ENCODE results near the gene MAP4K4. TPM values are rescaled to one million over a fixed set of nuclear protein-coding genes. Genes with fewer than 3 reads are reported as not detected.

MAP4K4 gene
- total RNA-seq, 2 experiments from 2014 or later, result 92.8 to 94.0 TPM

- Histone ChIP-seq H3K27me3 (ENCODE audit: control insufficient read depth in 1 of 2, insufficient read depth in 2 of 2, low read length in 2 of 2) (no peaks in the 10 kb centered on the region), H3K4me1 (ENCODE audit: insufficient read depth, low read length) (peaks cover 58% of the 10 kb centered on the region), H3K36me3 (ENCODE audit: insufficient read depth, low read length) (no peaks in the 10 kb centered on the region), H3K9me3 (ENCODE audit: control insufficient read depth in 1 of 2, insufficient read depth in 1 of 2, low read length in 2 of 2) (no peaks in the 10 kb centered on the region), H3K27ac (ENCODE audit: low read depth in 1 of 2, low read length in 2 of 2) (no peak overlapping the region), H3K4me3 (ENCODE audit: low read length) (no peak overlapping the region)
- Mint-ChIP-seq H3K9me3 (no peaks in the 10 kb centered on the region), H3K27me3 (no peaks in the 10 kb centered on the region), H3K36me3 (ENCODE audit: low read depth) (no peaks in the 10 kb centered on the region), H3K27ac (peak overlapping the region; percentile 19), H3K4me1 (ENCODE audit: low read depth) (peaks cover 94% of the 10 kb centered on the region), H3K4me3 (no peak overlapping the region)
- intact Hi-C loops (cut with DNase I, micrococcal nuclease), result loop anchor here in 1 of 2 experiments (5.0 kb wide), 1 partner anchor 40 kb away; no protein-coding TSS in a partner anchor
- no peak for ATAC-seq (ENCODE audit: poor library complexity)
- DNase-seq, result no peak
- POLR2A ChIA-PET, result no interaction called here
- no peak for TF ChIP-seq CTCF (IDR thresholded peaks at IDR 0.05)
- CTCF ChIA-PET, result no interaction called here
Observed at GRCh38 chr2:101777337-101777736, 79.8 kb downstream of the MAP4K4 start.

GRCh38 chr2:101778102-101778501, 80.6 kb downstream of the MAP4K4 start:
- H3K4me1 Mint-ChIP-seq (ENCODE audit: low read depth), result peaks cover 93% of the 10 kb centered on the region
- intact Hi-C loops (cut with DNase I, micrococcal nuclease), result loop anchor here in 1 of 2 experiments (5.0 kb wide), 1 partner anchor 39 kb away; no protein-coding TSS in a partner anchor
- no peak overlapping the region for H3K4me3 Mint-ChIP-seq
- no peak overlapping the region for H3K4me3 ChIP-seq (ENCODE audit: low read length)
- H3K27ac Mint-ChIP-seq, result no peak overlapping the region
- H3K27me3 Mint-ChIP-seq, result no peaks in the 10 kb centered on the region
- no peak for DNase-seq
- TF ChIP-seq CTCF (IDR thresholded peaks at IDR 0.05), result no peak
- H3K9me3 Mint-ChIP-seq, result no peaks in the 10 kb centered on the region
- POLR2A ChIA-PET, result no interaction called here
- no peaks in the 10 kb centered on the region for H3K36me3 Mint-ChIP-seq (ENCODE audit: low read depth)
- H3K4me1 ChIP-seq (ENCODE audit: insufficient read depth, low read length), result peaks cover 56% of the 10 kb centered on the region
- no peaks in the 10 kb centered on the region for H3K9me3 ChIP-seq (ENCODE audit: control insufficient read depth in 1 of 2, insufficient read depth in 1 of 2, low read length in 2 of 2)
- no peaks in the 10 kb centered on the region for H3K36me3 ChIP-seq (ENCODE audit: insufficient read depth, low read length)
- ATAC-seq (ENCODE audit: poor library complexity), result no peak
- no peak overlapping the region for H3K27ac ChIP-seq (ENCODE audit: low read depth in 1 of 2, low read length in 2 of 2)
- CTCF ChIA-PET, result no interaction called here
- H3K27me3 ChIP-seq (ENCODE audit: control insufficient read depth in 1 of 2, insufficient read depth in 2 of 2, low read length in 2 of 2), result no peaks in the 10 kb centered on the region

- POLR2A ChIA-PET, result interaction anchor here (0.6 to 0.9 kb wide), 4 partner anchors 10 to 410 kb away, joined by 3 to 4 read pairs (median 3); no protein-coding TSS in a partner anchor
- no peak overlapping the region for H3K27ac ChIP-seq (ENCODE audit: low read depth in 1 of 2, low read length in 2 of 2)
- H3K9me3 ChIP-seq (ENCODE audit: control insufficient read depth in 1 of 2, insufficient read depth in 1 of 2, low read length in 2 of 2), result no peaks in the 10 kb centered on the region
- H3K9me3 Mint-ChIP-seq, result no peaks in the 10 kb centered on the region
- H3K36me3 ChIP-seq (ENCODE audit: insufficient read depth, low read length), result no peaks in the 10 kb centered on the region
- H3K4me3 Mint-ChIP-seq, result peak overlapping the region; percentile 18
- TF ChIP-seq CTCF (IDR thresholded peaks at IDR 0.05), result no peak
- no peak overlapping the region for H3K27ac Mint-ChIP-seq
- no peaks in the 10 kb centered on the region for H3K36me3 Mint-ChIP-seq (ENCODE audit: low read depth)
- intact Hi-C loops (cut with DNase I, micrococcal nuclease), result loop anchor here in 1 of 2 experiments (5.0 kb wide), 1 partner anchor 38 kb away; no protein-coding TSS in a partner anchor
- peaks cover 58% of the 10 kb centered on the region for H3K4me1 ChIP-seq (ENCODE audit: insufficient read depth, low read length)
- CTCF ChIA-PET, result interaction anchor here (1.2 kb wide), 1 partner anchor 8 kb away, joined by 3 read pairs; no protein-coding TSS in a partner anchor
- ATAC-seq (ENCODE audit: poor library complexity), result no peak
- no peaks in the 10 kb centered on the region for H3K27me3 Mint-ChIP-seq
- peaks cover 94% of the 10 kb centered on the region for H3K4me1 Mint-ChIP-seq (ENCODE audit: low read depth)
- no peaks in the 10 kb centered on the region for H3K27me3 ChIP-seq (ENCODE audit: control insufficient read depth in 1 of 2, insufficient read depth in 2 of 2, low read length in 2 of 2)
- H3K4me3 ChIP-seq (ENCODE audit: low read length), result no peak overlapping the region
- DNase-seq, result no peak
Observed at GRCh38 chr2:101779190-101779589, 81.7 kb downstream of the MAP4K4 start.

Data from CD4-positive, alpha-beta T cell (primary cell).